Measurements from ENCODE around the gene RNF17. TPM values are rescaled to one million over a fixed set of nuclear protein-coding genes. Genes with fewer than 3 reads are reported as not detected.

RNF17 gene
- total RNA-seq, 1 experiment from 2014 or later = not detected

DNA sequence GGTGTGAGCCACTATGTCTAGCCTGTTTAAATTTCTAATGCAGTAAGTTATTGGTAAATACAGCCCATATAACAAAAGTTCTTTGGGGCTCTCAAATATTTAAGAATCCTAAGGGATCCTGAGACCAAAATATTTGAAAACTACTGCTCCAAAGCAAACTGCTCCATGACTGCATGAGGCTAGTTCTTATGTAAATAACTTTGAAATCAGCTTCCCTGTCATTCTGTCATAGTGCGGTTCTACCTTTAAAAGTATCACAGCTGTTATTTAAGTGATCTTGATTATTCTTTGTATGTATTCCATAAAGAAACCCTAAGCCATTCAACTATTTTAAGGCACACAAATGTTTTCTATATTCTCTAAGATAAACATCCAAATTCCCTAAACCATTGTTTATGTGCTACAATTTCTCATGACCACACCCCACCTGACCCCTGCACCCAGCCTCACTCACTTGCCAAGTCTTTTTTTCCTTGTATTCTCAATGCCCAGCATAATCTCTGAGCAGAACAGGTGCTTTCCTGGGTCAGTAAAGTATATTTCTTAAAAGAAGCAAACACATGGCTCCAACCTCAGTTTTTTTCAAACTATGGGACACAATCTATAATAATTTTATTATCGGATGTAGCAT, 146.6 kb downstream of the RNF17 start:
- Histone ChIP-seq H3K9me2 (ENCODE audit: insufficient read depth) (no peaks in the 10 kb centered on the region), H3K9me3 (ENCODE audit: control insufficient read depth in 1 of 2, insufficient read depth in 1 of 2, low read depth in 1 of 2, low read length in 2 of 2) (no peaks in the 10 kb centered on the region), H3K9ac (ENCODE audit: low read length) (no peak overlapping the region), H3K27ac (ENCODE audit: low read depth, low read length) (peak overlapping the region; percentile 28; the same call in 1 of the 2 replicates), H3K27me3 (ENCODE audit: insufficient read depth, low read length) (no peaks in the 10 kb centered on the region), H4K20me1 (ENCODE audit: insufficient read depth) (no peaks in the 10 kb centered on the region), H3K4me1 (ENCODE audit: control insufficient read depth in 1 of 2, insufficient read depth in 2 of 2, low read length in 2 of 2) (peaks cover 8 to 15% of the 10 kb centered on the region in 2 experiments), H3K4me3 (replicated peaks in 1 of 2; ENCODE audit: low read depth in 1 of 2, low read length in 2 of 2) (no peak overlapping the region), H3K79me2 (ENCODE audit: insufficient read depth, low read length) (peaks cover 20% of the 10 kb centered on the region), H3K4me2 (ENCODE audit: low read length) (peak overlapping the region; percentile 40; the same call in 1 of the 2 replicates), H2AFZ (ENCODE audit: low read depth, low read length, poor library complexity, severe bottlenecking) (no peak overlapping the region), H3K36me3 (ENCODE audit: control insufficient read depth in 1 of 2, insufficient read depth in 2 of 2, low read length in 2 of 2) (peaks cover 8 to 22% of the 10 kb centered on the region in 2 experiments)
- TF ChIP-seq ZFX (IDR thresholded peaks at IDR 0.05) (no peak), RAD21 (IDR thresholded peaks at IDR 0.05; ENCODE audit: low read depth) (no peak), CTCF (IDR thresholded peaks at IDR 0.05 in 2 of 3, conservative IDR thresholded peaks at IDR 0.05 in 1 of 3; ENCODE audit: borderline replicate concordance in 1 of 3, insufficient read depth in 1 of 3, low read depth in 2 of 3, low read length in 2 of 3) (no peak)
- TF ChIP-seq, protein P1, sequence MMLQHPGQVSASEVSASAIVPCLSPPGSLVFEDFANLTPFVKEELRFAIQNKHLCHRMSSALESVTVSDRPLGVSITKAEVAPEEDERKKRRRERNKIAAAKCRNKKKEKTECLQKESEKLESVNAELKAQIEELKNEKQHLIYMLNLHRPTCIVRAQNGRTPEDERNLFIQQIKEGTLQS (IDR thresholded peaks at IDR 0.05) = no peak
- BruUV-seq (replicated peaks) = no TSS peak
- POLR2A ChIA-PET = no interaction called here
- intact Hi-C loops (cut with micrococcal nuclease) = no loop called here
- CTCF ChIA-PET = no interaction called here
- RAD21 ChIA-PET (ENCODE audit: low non-redundant PET in 1 of 2, low total read pairs in 2 of 2, uncharacterized antibody in 2 of 2, unreplicated experiment in 2 of 2) = no interaction called here
- no peak for DNase-seq (ENCODE audit: low read depth, low spot score)
- peak; percentile 27; the same call in 1 of the 2 replicates for ATAC-seq

- intact Hi-C loops (cut with micrococcal nuclease) = no loop called here
- ChIA-PET RAD21 (ENCODE audit: low non-redundant PET in 1 of 2, low total read pairs in 2 of 2, uncharacterized antibody in 2 of 2, unreplicated experiment in 2 of 2) (no interaction called here), CTCF (no interaction called here), POLR2A (no interaction called here)
- H3K4me3 ChIP-seq (replicated peaks in 1 of 2; ENCODE audit: low read depth in 1 of 2, low read length in 2 of 2) = no peak overlapping the region
- H2AFZ ChIP-seq (ENCODE audit: low read depth, low read length, poor library complexity, severe bottlenecking) = no peak overlapping the region
- H4K20me1 ChIP-seq (ENCODE audit: insufficient read depth) = no peaks in the 10 kb centered on the region
- peak overlapping the region; percentile 28; the same call in 1 of the 2 replicates for H3K27ac ChIP-seq (ENCODE audit: low read depth, low read length)
- peaks cover 8 to 15% of the 10 kb centered on the region in 2 experiments for H3K4me1 ChIP-seq (ENCODE audit: control insufficient read depth in 1 of 2, insufficient read depth in 2 of 2, low read length in 2 of 2)
- H3K4me2 ChIP-seq (ENCODE audit: low read length) = peak overlapping the region; percentile 40; the same call in 1 of the 2 replicates
- H3K9me2 ChIP-seq (ENCODE audit: insufficient read depth) = no peaks in the 10 kb centered on the region
- peak; percentile 36 for TF ChIP-seq FOSL1 (IDR thresholded peaks at IDR 0.05; ENCODE audit: low read depth)
- TF ChIP-seq, protein P1 (IDR thresholded peaks at IDR 0.05) = no peak
- no TSS peak for BruUV-seq (replicated peaks)
- no peak for DNase-seq (ENCODE audit: low read depth, low spot score)
- H3K27me3 ChIP-seq (ENCODE audit: insufficient read depth, low read length) = no peaks in the 10 kb centered on the region
- H3K36me3 ChIP-seq (ENCODE audit: control insufficient read depth in 1 of 2, insufficient read depth in 2 of 2, low read length in 2 of 2) = peaks cover 4 to 22% of the 10 kb centered on the region in 2 experiments; a peak in 3 of 4 replicates
- H3K9me3 ChIP-seq (ENCODE audit: control insufficient read depth in 1 of 2, insufficient read depth in 1 of 2, low read depth in 1 of 2, low read length in 2 of 2) = no peaks in the 10 kb centered on the region
- peak; percentile 49; the same call in 1 of the 2 replicates for ATAC-seq
- H3K79me2 ChIP-seq (ENCODE audit: insufficient read depth, low read length) = peaks cover 27% of the 10 kb centered on the region
- H3K9ac ChIP-seq (ENCODE audit: low read length) = no peak overlapping the region
These were observed 147.4 kb downstream of the RNF17 start for GRCh38 chr13:24911133-24911908.
